GM10248 (cell line): ENCODE measurements around the gene DUSP11.
A peak's percentile ranks its signal among the peaks of the same experiment; 100 is the strongest.

Experiments
- CTCF ChIA-PET: fragments of 300-600 bp; sonication (Branson Sonifier 250); formaldehyde crosslinking; extraction: SDS; loops from one replicate; lab custom pipeline; 2021; ENCODE audit warnings: antibody characterized with exemption; lab: Yijun Ruan, JAX
- POLR2A ChIA-PET: fragments of 350-650 bp; sonication (Branson Sonifier 250); formaldehyde crosslinking; extraction: SDS; loops from one replicate; lab custom pipeline; 2020; ENCODE audit warnings: antibody characterized with exemption; lab: Yijun Ruan, JAX
- DNase-seq: peaks from one replicate; pipeline ENCODE4 v3.0.0; 2012; ENCODE audit errors: extremely low spot score
- TF ChIP-seq, protein P1 (sequence below): IDR thresholded peaks from 2 replicates; pipeline ENCODE4 v1.5.1; 2012; ENCODE audit warnings: mild to moderate bottlenecking, low read depth; ENCODE audit errors: extremely low read depth, missing control alignments, control extremely low read depth

DUSP11 gene

DNA sequence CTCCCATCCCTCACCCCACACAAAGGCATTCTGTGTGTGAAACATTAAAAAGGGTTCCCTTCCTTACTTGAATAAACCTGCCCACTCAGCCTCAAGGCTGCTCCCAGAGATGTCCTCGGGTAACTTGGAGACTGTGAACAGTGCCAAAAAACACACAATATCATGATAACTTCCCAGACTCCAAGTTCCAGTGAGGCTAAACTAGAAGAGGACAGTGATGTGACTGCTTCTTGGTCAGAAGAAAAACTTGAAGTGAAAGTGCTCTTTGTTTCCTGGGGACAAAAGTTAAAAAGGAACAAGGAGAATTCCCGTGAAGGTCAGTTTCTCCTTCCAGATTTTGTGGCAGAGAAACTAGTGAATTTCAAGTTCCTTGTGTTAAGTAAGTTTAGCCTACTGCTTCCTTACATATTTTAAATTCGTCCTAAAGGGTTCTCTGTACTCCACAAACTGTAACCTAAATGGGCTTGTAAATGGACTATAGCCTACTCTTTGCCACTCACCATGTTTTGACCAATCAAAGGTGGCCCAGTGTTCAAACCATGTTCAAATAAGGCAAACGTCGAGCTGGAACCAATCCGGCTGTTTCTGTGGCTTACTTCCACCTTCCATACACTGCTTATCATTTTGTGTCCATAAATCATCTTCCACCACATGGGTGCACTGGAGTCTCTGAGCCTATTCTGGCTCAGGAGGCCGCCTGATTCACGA, 63.2 kb downstream of the DUSP11 start:
- DNase-seq: peak; percentile 24
- TF ChIP-seq, protein P1, sequence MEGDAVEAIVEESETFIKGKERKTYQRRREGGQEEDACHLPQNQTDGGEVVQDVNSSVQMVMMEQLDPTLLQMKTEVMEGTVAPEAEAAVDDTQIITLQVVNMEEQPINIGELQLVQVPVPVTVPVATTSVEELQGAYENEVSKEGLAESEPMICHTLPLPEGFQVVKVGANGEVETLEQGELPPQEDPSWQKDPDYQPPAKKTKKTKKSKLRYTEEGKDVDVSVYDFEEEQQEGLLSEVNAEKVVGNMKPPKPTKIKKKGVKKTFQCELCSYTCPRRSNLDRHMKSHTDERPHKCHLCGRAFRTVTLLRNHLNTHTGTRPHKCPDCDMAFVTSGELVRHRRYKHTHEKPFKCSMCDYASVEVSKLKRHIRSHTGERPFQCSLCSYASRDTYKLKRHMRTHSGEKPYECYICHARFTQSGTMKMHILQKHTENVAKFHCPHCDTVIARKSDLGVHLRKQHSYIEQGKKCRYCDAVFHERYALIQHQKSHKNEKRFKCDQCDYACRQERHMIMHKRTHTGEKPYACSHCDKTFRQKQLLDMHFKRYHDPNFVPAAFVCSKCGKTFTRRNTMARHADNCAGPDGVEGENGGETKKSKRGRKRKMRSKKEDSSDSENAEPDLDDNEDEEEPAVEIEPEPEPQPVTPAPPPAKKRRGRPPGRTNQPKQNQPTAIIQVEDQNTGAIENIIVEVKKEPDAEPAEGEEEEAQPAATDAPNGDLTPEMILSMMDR: no peak
- ChIA-PET POLR2A (no interaction called here), CTCF (no interaction called here)

DNA sequence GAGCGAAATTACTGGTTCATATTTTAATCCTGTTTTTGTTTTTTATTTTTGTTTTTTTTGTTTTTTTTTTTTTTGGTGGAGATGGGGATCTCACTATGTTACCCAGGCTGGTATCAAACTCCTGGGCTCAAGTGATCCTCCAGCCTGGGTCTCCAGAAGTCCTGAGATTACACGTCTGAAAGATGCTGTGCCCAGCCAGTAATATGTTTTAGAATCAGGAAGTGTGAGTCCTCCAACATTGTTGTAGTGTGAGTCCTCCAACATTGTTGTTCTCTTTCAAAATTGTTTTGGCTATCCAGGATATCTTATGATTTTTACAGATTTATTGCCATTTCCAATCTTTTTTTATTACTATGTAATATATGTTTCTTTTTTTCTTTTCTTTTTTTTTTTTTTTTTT, 65.8 kb downstream of the DUSP11 start:
- ChIA-PET CTCF (no interaction called here), POLR2A (no interaction called here)
- TF ChIP-seq, protein P1: no peak
- no peak for DNase-seq
